Measurements from ENCODE around the gene SIN3B. TPM values are rescaled to one million over a fixed set of nuclear protein-coding genes. Genes with fewer than 3 reads are reported as not detected.

Gene SIN3B
- total and polyA plus RNA-seq, 9 of the 15 experiments (the other 6 are each of a cell fraction or from before 2014, with no cell fraction given) = 0.51 to 34.2 (median 14.3) TPM

DNA sequence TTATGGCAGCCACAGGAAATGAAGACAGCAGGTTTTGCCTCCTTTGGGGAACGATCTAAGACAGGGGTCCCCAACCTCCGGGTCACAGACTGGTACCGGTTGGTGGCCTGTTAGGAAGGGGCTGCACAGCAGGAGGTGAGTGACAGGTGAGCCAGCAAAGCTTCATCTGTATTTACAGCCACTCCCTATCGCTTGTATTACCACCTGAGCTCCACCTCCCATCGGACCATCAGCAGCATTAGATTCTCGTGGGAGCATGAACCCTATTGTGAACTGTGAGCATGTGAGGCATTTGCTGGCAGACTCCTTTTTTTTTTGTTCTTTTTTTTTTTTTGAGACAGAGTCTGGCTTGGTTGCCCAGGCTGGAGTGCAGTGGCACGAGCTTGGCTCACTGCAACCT is 81.8 kb downstream of the SIN3B start:
- Histone ChIP-seq H3K4me2 (ENCODE audit: insufficient read depth, low read length) (no peak overlapping the region), H3K9me3 (replicated peaks; ENCODE audit: control insufficient read depth, insufficient read depth, low read depth, low read length) (peaks cover 10% of the 10 kb centered on the region), H3K27ac (ENCODE audit: extremely low read depth, low read depth, low read length) (no peak overlapping the region), H3K27me3 (ENCODE audit: control insufficient read depth in 2 of 2, insufficient read depth in 2 of 2, low read length in 2 of 2) (peaks cover 0 to 17% of the 10 kb centered on the region in 2 experiments; a peak in 3 of 5 replicates), H3K4me3 (no peak overlapping the region), H2AFZ (ENCODE audit: low read depth, low read length) (no peak overlapping the region), H3K4me1 (replicated peaks in 1 of 2; ENCODE audit: control insufficient read depth in 2 of 2, insufficient read depth in 2 of 2, low read length in 2 of 2) (peaks cover 0 to 8% of the 10 kb centered on the region in 2 experiments; a peak in 2 of 5 replicates), H3K9ac (ENCODE audit: insufficient read depth in 1 of 2, low read depth in 2 of 2, low read length in 2 of 2) (no peak overlapping the region), H3K79me2 (ENCODE audit: control insufficient read depth, insufficient read depth, low read length) (no peaks in the 10 kb centered on the region), H4K20me1 (replicated peaks; ENCODE audit: control insufficient read depth, insufficient read depth, low read length) (no peaks in the 10 kb centered on the region), H3K9me1 (ENCODE audit: control insufficient read depth, insufficient read depth, low read length) (no peaks in the 10 kb centered on the region), H3K36me3 (ENCODE audit: control insufficient read depth, insufficient read depth, low read length) (no peaks in the 10 kb centered on the region)
- in situ Hi-C loops (cut with MboI) (no loop called here), intact Hi-C loops (cut with micrococcal nuclease) (no loop called here)
- TF ChIP-seq KDM5B (IDR thresholded peaks at IDR 0.05; ENCODE audit: insufficient replicate concordance, low read depth, low read length) = no peak
- TF ChIP-seq, protein P1, sequence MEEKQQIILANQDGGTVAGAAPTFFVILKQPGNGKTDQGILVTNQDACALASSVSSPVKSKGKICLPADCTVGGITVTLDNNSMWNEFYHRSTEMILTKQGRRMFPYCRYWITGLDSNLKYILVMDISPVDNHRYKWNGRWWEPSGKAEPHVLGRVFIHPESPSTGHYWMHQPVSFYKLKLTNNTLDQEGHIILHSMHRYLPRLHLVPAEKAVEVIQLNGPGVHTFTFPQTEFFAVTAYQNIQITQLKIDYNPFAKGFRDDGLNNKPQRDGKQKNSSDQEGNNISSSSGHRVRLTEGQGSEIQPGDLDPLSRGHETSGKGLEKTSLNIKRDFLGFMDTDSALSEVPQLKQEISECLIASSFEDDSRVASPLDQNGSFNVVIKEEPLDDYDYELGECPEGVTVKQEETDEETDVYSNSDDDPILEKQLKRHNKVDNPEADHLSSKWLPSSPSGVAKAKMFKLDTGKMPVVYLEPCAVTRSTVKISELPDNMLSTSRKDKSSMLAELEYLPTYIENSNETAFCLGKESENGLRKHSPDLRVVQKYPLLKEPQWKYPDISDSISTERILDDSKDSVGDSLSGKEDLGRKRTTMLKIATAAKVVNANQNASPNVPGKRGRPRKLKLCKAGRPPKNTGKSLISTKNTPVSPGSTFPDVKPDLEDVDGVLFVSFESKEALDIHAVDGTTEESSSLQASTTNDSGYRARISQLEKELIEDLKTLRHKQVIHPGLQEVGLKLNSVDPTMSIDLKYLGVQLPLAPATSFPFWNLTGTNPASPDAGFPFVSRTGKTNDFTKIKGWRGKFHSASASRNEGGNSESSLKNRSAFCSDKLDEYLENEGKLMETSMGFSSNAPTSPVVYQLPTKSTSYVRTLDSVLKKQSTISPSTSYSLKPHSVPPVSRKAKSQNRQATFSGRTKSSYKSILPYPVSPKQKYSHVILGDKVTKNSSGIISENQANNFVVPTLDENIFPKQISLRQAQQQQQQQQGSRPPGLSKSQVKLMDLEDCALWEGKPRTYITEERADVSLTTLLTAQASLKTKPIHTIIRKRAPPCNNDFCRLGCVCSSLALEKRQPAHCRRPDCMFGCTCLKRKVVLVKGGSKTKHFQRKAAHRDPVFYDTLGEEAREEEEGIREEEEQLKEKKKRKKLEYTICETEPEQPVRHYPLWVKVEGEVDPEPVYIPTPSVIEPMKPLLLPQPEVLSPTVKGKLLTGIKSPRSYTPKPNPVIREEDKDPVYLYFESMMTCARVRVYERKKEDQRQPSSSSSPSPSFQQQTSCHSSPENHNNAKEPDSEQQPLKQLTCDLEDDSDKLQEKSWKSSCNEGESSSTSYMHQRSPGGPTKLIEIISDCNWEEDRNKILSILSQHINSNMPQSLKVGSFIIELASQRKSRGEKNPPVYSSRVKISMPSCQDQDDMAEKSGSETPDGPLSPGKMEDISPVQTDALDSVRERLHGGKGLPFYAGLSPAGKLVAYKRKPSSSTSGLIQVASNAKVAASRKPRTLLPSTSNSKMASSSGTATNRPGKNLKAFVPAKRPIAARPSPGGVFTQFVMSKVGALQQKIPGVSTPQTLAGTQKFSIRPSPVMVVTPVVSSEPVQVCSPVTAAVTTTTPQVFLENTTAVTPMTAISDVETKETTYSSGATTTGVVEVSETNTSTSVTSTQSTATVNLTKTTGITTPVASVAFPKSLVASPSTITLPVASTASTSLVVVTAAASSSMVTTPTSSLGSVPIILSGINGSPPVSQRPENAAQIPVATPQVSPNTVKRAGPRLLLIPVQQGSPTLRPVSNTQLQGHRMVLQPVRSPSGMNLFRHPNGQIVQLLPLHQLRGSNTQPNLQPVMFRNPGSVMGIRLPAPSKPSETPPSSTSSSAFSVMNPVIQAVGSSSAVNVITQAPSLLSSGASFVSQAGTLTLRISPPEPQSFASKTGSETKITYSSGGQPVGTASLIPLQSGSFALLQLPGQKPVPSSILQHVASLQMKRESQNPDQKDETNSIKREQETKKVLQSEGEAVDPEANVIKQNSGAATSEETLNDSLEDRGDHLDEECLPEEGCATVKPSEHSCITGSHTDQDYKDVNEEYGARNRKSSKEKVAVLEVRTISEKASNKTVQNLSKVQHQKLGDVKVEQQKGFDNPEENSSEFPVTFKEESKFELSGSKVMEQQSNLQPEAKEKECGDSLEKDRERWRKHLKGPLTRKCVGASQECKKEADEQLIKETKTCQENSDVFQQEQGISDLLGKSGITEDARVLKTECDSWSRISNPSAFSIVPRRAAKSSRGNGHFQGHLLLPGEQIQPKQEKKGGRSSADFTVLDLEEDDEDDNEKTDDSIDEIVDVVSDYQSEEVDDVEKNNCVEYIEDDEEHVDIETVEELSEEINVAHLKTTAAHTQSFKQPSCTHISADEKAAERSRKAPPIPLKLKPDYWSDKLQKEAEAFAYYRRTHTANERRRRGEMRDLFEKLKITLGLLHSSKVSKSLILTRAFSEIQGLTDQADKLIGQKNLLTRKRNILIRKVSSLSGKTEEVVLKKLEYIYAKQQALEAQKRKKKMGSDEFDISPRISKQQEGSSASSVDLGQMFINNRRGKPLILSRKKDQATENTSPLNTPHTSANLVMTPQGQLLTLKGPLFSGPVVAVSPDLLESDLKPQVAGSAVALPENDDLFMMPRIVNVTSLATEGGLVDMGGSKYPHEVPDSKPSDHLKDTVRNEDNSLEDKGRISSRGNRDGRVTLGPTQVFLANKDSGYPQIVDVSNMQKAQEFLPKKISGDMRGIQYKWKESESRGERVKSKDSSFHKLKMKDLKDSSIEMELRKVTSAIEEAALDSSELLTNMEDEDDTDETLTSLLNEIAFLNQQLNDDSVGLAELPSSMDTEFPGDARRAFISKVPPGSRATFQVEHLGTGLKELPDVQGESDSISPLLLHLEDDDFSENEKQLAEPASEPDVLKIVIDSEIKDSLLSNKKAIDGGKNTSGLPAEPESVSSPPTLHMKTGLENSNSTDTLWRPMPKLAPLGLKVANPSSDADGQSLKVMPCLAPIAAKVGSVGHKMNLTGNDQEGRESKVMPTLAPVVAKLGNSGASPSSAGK (IDR thresholded peaks at IDR 0.05) = no peak
- TF ChIP-seq, protein P2, sequence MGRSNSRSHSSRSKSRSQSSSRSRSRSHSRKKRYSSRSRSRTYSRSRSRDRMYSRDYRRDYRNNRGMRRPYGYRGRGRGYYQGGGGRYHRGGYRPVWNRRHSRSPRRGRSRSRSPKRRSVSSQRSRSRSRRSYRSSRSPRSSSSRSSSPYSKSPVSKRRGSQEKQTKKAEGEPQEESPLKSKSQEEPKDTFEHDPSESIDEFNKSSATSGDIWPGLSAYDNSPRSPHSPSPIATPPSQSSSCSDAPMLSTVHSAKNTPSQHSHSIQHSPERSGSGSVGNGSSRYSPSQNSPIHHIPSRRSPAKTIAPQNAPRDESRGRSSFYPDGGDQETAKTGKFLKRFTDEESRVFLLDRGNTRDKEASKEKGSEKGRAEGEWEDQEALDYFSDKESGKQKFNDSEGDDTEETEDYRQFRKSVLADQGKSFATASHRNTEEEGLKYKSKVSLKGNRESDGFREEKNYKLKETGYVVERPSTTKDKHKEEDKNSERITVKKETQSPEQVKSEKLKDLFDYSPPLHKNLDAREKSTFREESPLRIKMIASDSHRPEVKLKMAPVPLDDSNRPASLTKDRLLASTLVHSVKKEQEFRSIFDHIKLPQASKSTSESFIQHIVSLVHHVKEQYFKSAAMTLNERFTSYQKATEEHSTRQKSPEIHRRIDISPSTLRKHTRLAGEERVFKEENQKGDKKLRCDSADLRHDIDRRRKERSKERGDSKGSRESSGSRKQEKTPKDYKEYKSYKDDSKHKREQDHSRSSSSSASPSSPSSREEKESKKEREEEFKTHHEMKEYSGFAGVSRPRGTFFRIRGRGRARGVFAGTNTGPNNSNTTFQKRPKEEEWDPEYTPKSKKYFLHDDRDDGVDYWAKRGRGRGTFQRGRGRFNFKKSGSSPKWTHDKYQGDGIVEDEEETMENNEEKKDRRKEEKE (IDR thresholded peaks at IDR 0.05; ENCODE audit: borderline replicate concordance in 1 of 2, control insufficient read depth in 1 of 2, low read depth in 2 of 2, low read length in 1 of 2) = no peak
- no peak for DNase-seq (ENCODE audit: extremely low read depth in 1 of 4, low spot score in 3 of 4)
- WGBS (ENCODE audit: insufficient coverage, low coverage, missing lambda C conversion rate) = 0% methylated on average over 7 of the region's 7 CpGs
- BruUV-seq (replicated peaks) = no TSS peak
- FAIRE-seq = no peak
- POLR2A ChIA-PET = interaction anchor here (0.5 to 0.9 kb wide), 3 partner anchors 16 to 600 kb away, joined by 3 to 4 read pairs (median 3); partner anchors contain the start of gene PGLS
- CTCF ChIA-PET (ENCODE audit: low intra/inter-chr PET ratio) = no interaction called here
- no peak for ATAC-seq
